Stimulated activated CD4-positive, alpha-beta T cell treated with anti-CD3 and anti-CD28 coated beads, Interleukin-12 subunit alpha, Interleukin-12 subunit beta, amount 100 ng/mL, for 24 hours (primary cell): Measurements from ENCODE around the gene DCUN1D3.
"Not testable (repeated sequence)": the region's sequence is repeated elsewhere in the genome, so short reads cannot be mapped to it uniquely, and the experiment has no call there.

Experiments used
- DNase-seq, 2 experiments: peaks; one replicate each; pipeline ENCODE4 v3.0.0-alpha.2; 2020; ENCODE audit warnings: low read depth in 2 of 2

DCUN1D3 gene

GRCh38 chr16:20822521-20823325 is 77.4 kb downstream of the DCUN1D3 start:
- no peak for DNase-seq

DNA sequence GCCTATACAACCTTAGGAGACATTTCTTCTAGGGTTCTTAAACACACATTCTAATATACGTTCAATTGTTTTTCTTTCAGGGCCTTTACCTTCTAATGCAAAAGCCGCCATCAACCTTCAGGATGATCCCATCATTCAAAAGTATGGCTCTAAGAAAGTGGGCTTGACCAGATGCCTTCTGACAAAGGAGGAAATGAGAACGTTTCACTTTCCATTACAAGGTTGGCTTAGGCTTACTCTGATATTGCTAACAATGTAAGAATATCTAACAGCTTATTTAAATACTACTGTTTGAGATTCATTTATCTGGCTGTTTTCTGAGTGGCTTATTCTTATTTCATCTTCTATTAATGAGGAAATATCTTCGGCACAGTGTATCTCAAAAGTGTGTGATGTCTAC is 78.5 kb downstream of the DCUN1D3 start:
- no peak for DNase-seq

- DNase-seq = no peak
Observed at GRCh38 chr16:20818929-20819585, 81.1 kb downstream of the DCUN1D3 start.

GRCh38 chr16:20814784-20815183 is 85.4 kb downstream of the DCUN1D3 start:
- DNase-seq = no peak

DNA sequence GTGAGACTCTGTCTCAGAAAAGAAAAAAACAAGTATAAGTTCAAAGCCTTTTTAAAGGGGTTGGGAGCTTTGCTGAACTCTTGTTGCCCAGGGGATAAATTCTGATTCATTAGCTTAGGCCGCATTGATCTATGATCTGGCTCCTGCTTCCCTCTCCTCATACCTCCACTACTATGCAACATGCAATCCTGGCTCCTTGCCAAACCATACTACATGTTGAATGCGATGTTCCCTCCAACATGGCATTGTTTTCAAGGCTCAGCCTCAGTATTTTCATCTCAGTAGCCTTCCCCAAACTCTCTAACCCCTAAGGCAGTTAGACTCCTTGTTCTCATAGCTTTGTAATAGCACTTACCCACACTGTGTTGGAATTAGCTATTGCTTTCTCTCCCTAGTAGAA is 87.6 kb downstream of the DCUN1D3 start:
- DNase-seq = no peak

GRCh38 chr16:20811889-20812439 is 88.2 kb downstream of the DCUN1D3 start:
- DNase-seq = no peak

DNA sequence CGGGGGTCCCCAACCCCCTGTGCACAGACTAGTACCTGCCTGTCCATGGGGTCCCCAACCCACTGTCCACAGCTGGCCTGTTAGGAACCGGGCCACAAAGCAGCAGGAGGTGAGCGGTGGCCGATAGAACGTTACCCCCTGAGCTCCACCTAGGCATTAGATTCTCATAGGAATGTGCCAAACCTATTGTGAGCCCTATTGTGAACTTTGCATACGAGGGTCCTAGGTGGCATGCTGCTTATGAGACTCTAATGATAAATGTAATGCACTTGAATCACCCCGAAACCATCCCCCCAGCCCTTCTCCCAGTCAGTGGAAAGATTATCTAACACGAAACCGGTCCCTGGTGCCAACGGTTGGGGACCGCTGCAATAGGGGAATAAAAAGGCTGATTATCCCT is 92.3 kb downstream of the DCUN1D3 start:
- DNase-seq = no peak

- peak; percentile 66 to 79 for DNase-seq
Observed at GRCh38 chr16:20806168-20807050, 93.7 kb downstream of the DCUN1D3 start, which contains the start of the genes ERI2 and REXO5. ERI2 (minus strand) TSS chr16:20806472; CDS start chr16:20806430, 42 bp downstream. REXO5 (plus strand) TSS chr16:20806527; CDS start chr16:20806954, 427 bp downstream.

DNA sequence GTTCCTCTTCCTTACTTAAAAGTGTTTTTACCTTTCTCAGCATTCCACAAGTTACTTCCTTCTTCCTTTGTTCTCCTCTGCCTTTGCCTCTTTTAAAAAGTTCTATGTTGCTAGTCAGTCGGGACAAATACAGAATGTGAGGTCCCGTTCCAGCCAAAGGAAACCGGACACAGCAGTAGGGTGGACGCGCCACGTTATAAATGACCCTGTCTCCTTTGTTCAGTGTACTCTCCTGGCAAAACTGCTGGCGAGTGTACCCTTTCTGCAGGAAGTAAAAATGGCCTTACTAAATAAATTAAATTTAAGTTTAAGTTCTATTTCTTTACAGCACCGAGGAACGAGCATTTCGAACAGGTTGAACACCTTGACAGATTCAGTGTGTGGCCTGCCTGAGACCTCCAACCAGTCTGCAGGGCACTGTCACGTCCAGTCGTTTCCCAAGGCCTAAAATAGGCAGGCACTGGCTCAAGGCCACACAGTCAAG is 94.4 kb downstream of the DCUN1D3 start:
- not testable (repeated sequence) for DNase-seq
